Measurements from ENCODE around the gene MPIG6B.
"Not testable (repeated sequence)": the region's sequence is repeated elsewhere in the genome, so short reads cannot be mapped to it uniquely, and the experiment has no call there.

The MPIG6B gene

GRCh38 chr6:31708224-31708623 lies 14.9 kb upstream of the MPIG6B start:
- H3K4me3 ChIP-seq (ENCODE audit: low read length): no peak overlapping the region
- no peak for TF ChIP-seq CTCF (conservative IDR thresholded peaks at IDR 0.05; ENCODE audit: low read length)
- no peak for DNase-seq (ENCODE audit: low read depth)

- not testable (repeated sequence) for H3K4me3 ChIP-seq (ENCODE audit: low read length); DNase-seq (ENCODE audit: low read depth)
Observed at GRCh38 chr6:31709157-31709556, 14.0 kb upstream of the MPIG6B start.

- no peak for TF ChIP-seq CTCF (conservative IDR thresholded peaks at IDR 0.05; ENCODE audit: low read length)
- no peak overlapping the region for H3K4me3 ChIP-seq (ENCODE audit: low read length)
- no peak for DNase-seq (ENCODE audit: low read depth)
Observed at GRCh38 chr6:31710523-31711219, 12.5 kb upstream of the MPIG6B start.

GRCh38 chr6:31711233-31711632 lies 11.9 kb upstream of the MPIG6B start:
- no peak overlapping the region for H3K4me3 ChIP-seq (ENCODE audit: low read length)
- TF ChIP-seq CTCF (conservative IDR thresholded peaks at IDR 0.05; ENCODE audit: low read length): no peak
- DNase-seq (ENCODE audit: low read depth): no peak

DNA sequence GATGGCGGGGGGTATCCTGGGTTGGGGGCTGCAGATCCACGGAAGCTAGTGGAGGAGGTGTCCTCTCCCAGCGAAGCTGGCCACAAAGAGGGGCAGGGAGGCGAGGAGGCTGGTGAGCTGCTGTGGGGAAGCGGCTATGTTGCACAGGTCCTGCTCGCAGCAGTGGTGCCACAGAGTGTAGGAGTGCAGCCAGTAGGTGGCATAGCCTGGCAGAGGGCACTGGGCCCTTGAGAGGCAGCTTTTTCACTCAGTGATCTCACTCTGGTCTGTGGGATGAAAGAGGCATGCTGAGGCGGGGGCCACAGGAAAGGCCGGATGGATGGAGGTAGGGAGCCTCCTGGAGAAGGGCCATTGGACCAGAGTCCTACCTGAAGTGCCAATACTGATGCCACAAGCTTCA lies 10.9 kb upstream of the MPIG6B start:
- 0 out of 2 replicates have a peak, but pooled peaks have one; percentile 4 for TF ChIP-seq CTCF (conservative IDR thresholded peaks at IDR 0.05; ENCODE audit: low read length)

DNA sequence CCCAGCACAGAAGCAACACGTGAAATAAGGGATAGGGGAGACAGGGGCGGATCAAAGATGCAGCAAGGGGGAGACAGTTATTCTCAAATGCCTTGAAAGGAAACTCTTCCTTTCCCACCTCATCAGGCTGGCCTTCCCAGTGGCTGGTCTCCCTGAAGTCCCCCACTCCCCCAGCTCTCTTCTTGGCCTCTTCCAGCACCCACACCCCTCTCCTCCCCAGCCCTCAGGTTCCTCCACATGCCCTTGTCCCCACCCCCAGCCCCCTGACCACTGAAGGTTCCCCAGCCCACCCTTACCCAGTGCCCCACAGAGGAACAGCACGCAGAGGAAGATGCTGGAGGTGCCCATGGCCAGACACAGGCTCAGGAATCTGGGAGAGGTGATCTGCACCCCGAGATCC lies 9.7 kb upstream of the MPIG6B start:
- no peak for DNase-seq (ENCODE audit: low read depth)
- TF ChIP-seq CTCF (conservative IDR thresholded peaks at IDR 0.05; ENCODE audit: low read length): no peak
- no peak overlapping the region for H3K4me3 ChIP-seq (ENCODE audit: low read length)

More for the DNA sequence above, 10.9 kb upstream of the MPIG6B start:
- H3K4me3 ChIP-seq (ENCODE audit: low read length): no peak overlapping the region
- DNase-seq (ENCODE audit: low read depth): no peak

DNA sequence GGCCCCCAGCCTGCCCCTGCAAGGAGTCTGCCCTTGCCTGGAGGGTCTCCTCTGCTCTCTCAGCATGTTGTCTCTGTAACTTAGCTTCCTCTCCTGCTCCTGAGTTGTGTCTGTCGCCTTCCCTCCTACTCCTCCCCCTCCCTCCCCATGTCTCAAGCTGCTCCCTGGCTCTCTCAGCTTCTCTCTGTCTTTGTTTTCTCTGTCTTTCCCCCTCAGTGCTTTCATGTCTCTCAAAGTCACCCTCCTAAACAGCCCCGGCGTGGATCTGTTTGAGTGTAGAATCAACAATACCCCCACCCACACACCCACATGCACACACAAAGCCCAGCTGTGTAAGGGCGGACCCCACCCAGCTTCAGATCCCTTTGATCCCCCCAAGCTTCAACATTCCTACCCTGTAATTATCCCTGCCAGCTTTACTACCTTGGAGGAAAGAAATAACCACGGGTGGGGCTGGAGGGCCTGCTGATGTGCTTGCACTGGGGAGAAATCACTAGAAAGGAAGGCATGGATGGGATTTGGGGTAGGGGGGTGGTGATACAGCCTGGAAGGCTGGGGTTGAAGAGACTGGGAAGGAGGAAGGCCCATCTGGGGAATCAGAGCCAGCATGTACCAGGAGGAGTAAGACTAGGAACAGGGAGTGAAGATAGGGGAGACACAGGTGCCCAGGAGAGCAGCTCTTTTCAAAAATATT lies 9.0 kb upstream of the MPIG6B start:
- no peak for TF ChIP-seq CTCF (conservative IDR thresholded peaks at IDR 0.05; ENCODE audit: low read length)
- H3K4me3 ChIP-seq (ENCODE audit: low read length): no peak overlapping the region
- no peak for DNase-seq (ENCODE audit: low read depth)

Measured in AG10803 (cell line).